Suprapubic skin (tissue), 4 donors: ENCODE measurements around the gene EVX1. TPM values are rescaled to one million over a fixed set of nuclear protein-coding genes. Genes with fewer than 3 reads are reported as not detected.

Experiments
- DNase-seq, 2 donors: peaks; one replicate each; pipeline ENCODE4 v3.0.0-alpha.2; 2019; ENCODE audit warnings: low spot score in 2 of 2
- H3K27ac ChIP-seq: fragments of 200-600 bp; sonication (generic); one replicate; pipeline ENCODE4 v1.5.1; 2019
- H3K27me3 ChIP-seq: fragments of 200-600 bp; sonication (generic); one replicate; pipeline ENCODE4 v1.5.1; 2019
- H3K36me3 ChIP-seq: fragments of 200-600 bp; sonication (generic); one replicate; pipeline ENCODE4 v1.5.1; 2019
- H3K4me1 ChIP-seq: fragments of 200-600 bp; sonication (generic); one replicate; pipeline ENCODE4 v1.5.1; 2019
- H3K4me3 ChIP-seq: fragments of 200-600 bp; sonication (generic); one replicate; pipeline ENCODE4 v1.5.1; 2019; ENCODE audit warnings: mild to moderate bottlenecking
- H3K9me3 ChIP-seq: fragments of 200-600 bp; sonication (generic); one replicate; pipeline ENCODE4 v1.5.1; 2019
- CTCF ChIP-seq, 2 donors: fragments of 200-600 bp in 1 of 2; fragments of 450-650 bp in 1 of 2; sonication (generic) in 1 of 2; IDR thresholded peaks; one replicate each; pipeline ENCODE4 v1.5.1; 2016 to 2019; ENCODE audit warnings: antibody characterized with exemption in 2 of 2, mild to moderate bottlenecking in 1 of 2, moderate library complexity in 1 of 2
- EP300 ChIP-seq: sonication (generic); formaldehyde crosslinking; IDR thresholded peaks from one replicate; pipeline ENCODE4 v1.6.1; 2017; ENCODE audit warnings: antibody characterized with exemption
- POLR2A ChIP-seq, 2 donors: fragments of 450-650 bp; IDR thresholded peaks; one replicate each; pipeline ENCODE4 v1.6.1; 2017; ENCODE audit warnings: antibody characterized with exemption in 2 of 2, mild to moderate bottlenecking in 2 of 2, moderate library complexity in 2 of 2
- POLR2AphosphoS5 ChIP-seq, 3 donors: sonication (generic); formaldehyde crosslinking; IDR thresholded peaks; one replicate each; pipeline ENCODE4 v1.6.1; 2017; ENCODE audit warnings: antibody characterized with exemption in 3 of 3
- WGBS: methylation state at CpG from one replicate; pipeline ENCODE4 v1.1.5; 2018; 5-methylcytosine and 5-hydroxymethylcytosine counted together
- total RNA-seq, 4 donors: library from RNA; depleted of rRNA; stranded (reverse); fragments of >200 nt; gene quantifications; one replicate each; pipeline ENCODE4 v1.1.0, GENCODE V29; 2016

The EVX1 gene
- total RNA-seq, 4 donors from 2014 or later: not detected

GRCh38 chr7:27247000-27247399, 4.4 kb downstream of the EVX1 start:
- 73% methylated on average over 7 of the region's 7 CpGs for WGBS
- Histone ChIP-seq H3K9me3 (no peaks in the 10 kb centered on the region), H3K36me3 (no peaks in the 10 kb centered on the region), H3K4me3 (no peak overlapping the region), H3K27me3 (peaks cover 100% of the 10 kb centered on the region), H3K4me1 (peaks cover 48% of the 10 kb centered on the region), H3K27ac (no peak overlapping the region)
- no peak for TF ChIP-seq POLR2AphosphoS5 (IDR thresholded peaks at IDR 0.05)
- no peak for TF ChIP-seq POLR2A (IDR thresholded peaks at IDR 0.05)
- no peak for TF ChIP-seq CTCF (IDR thresholded peaks at IDR 0.05)
- TF ChIP-seq EP300: no peak
- no peak for DNase-seq

- WGBS: 70% methylated on average over 4 of the region's 4 CpGs
- no peaks in the 10 kb centered on the region for H3K36me3 ChIP-seq
- H3K27me3 ChIP-seq: peaks cover 100% of the 10 kb centered on the region
- no peaks in the 10 kb centered on the region for H3K9me3 ChIP-seq
- no peak overlapping the region for H3K4me3 ChIP-seq
- H3K27ac ChIP-seq: no peak overlapping the region
- no peak for DNase-seq
- TF ChIP-seq POLR2A (IDR thresholded peaks at IDR 0.05): no peak
- no peak for TF ChIP-seq CTCF (IDR thresholded peaks at IDR 0.05)
- H3K4me1 ChIP-seq: peaks cover 46% of the 10 kb centered on the region
These were observed 5.1 kb downstream of the EVX1 start for GRCh38 chr7:27247452-27248426.

GRCh38 chr7:27248427-27248806, 5.8 kb downstream of the EVX1 start:
- DNase-seq: no peak
- no peaks in the 10 kb centered on the region for H3K36me3 ChIP-seq
- H3K9me3 ChIP-seq: no peaks in the 10 kb centered on the region
- peaks cover 100% of the 10 kb centered on the region for H3K27me3 ChIP-seq
- peaks cover 39% of the 10 kb centered on the region for H3K4me1 ChIP-seq
- no peak overlapping the region for H3K27ac ChIP-seq
- 96% methylated on average over 2 of the region's 3 CpGs for WGBS
- no peak overlapping the region for H3K4me3 ChIP-seq
- TF ChIP-seq POLR2AphosphoS5 (IDR thresholded peaks at IDR 0.05) (no peak), POLR2A (IDR thresholded peaks at IDR 0.05) (no peak), EP300 (no peak), CTCF (IDR thresholded peaks at IDR 0.05) (no peak)

- no peak overlapping the region for H3K27ac ChIP-seq
- peaks cover 35% of the 10 kb centered on the region for H3K4me1 ChIP-seq
- 14% methylated on average over 22 of the region's 23 CpGs for WGBS
- no peaks in the 10 kb centered on the region for H3K9me3 ChIP-seq
- TF ChIP-seq EP300: no peak
- TF ChIP-seq POLR2A (IDR thresholded peaks at IDR 0.05): no peak
- TF ChIP-seq POLR2AphosphoS5 (IDR thresholded peaks at IDR 0.05): no peak
- TF ChIP-seq CTCF (IDR thresholded peaks at IDR 0.05): no peak
- no peak for DNase-seq
- H3K4me3 ChIP-seq: no peak overlapping the region
- no peaks in the 10 kb centered on the region for H3K36me3 ChIP-seq
- peaks cover 100% of the 10 kb centered on the region for H3K27me3 ChIP-seq
These were observed 6.5 kb downstream of the EVX1 start for GRCh38 chr7:27248911-27249723.
